SKM-1 (cell line): ENCODE results near the gene ZDHHC4.

ENCODE experiments used
- DNase-seq: peaks from one replicate; lab custom pipeline; 2025; ENCODE audit not compliant: unreplicated experiment; lab: John Stamatoyannopoulos, UW

ZDHHC4 gene

GRCh38 chr7:6634021-6634420 lies 56.8 kb downstream of the ZDHHC4 start:
- no peak for DNase-seq

- DNase-seq: peak; percentile 44
These were observed 57.7 kb downstream of the ZDHHC4 start for GRCh38 chr7:6634971-6635370.

- no peak for DNase-seq
These were observed 59.7 kb downstream of the ZDHHC4 start, which contains the start of gene ZNF316 for GRCh38 chr7:6636741-6637543. Gene ZNF316, plus strand, starts transcription at chr7:6637318. Its CDS starts 5,092 bp downstream, at chr7:6642410.

- no peak for DNase-seq
These were observed 60.4 kb downstream of the ZDHHC4 start for GRCh38 chr7:6637544-6638229.
